HG03432 (cell line): ENCODE measurements around the gene ZFP62.

Experiments
- ATAC-seq: cut with Tn5 transposase; IDR thresholded peaks from one replicate; pipeline ENCODE4 v1.9.1; 2021; ENCODE audit warnings: mild to moderate bottlenecking, moderate library complexity; ENCODE audit not compliant: unreplicated experiment

The ZFP62 gene

DNA sequence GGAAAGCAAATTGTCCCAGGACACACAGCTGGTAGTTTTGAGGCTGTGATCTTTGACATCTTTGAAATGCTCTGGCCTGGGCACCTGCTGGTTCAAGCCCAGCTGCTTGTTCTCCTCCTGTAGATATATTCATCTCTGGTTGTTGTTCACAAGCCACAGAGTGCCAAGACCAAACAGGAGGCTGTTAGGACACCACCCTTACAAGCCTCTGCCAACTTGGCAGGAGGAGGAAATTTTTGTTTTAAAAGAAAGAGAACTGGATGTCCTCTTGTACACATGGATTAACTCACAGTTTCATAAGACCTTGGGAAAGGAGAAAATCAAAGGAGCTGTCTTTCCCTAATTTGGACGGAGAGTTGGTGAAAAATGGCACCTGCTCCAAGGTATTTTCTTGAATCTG lies 8.5 kb upstream of the ZFP62 start:
- ATAC-seq, result no peak

DNA sequence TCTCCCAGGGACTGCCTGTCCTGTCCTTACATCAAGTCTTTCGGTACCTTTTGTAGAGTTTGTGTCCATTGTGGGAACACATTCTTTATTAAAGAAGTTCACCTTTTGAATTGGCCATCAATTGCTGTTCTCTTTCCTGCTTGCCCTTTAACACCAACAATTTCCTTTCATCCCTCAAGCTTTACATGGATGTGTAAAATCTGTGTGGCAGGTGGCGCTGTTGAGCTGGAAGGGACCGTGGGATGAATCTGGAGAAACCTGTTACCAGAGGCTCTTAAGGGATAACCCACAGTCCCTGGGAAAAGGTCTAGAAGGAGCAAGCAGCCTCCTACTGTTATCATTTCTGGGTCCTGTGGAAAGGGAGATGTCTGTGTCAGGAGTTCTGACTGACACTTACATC lies 7.9 kb upstream of the ZFP62 start:
- ATAC-seq, result peak; percentile 54

GRCh38 chr5:180866985-180867384 lies 5.9 kb upstream of the ZFP62 start:
- no peak for ATAC-seq

DNA sequence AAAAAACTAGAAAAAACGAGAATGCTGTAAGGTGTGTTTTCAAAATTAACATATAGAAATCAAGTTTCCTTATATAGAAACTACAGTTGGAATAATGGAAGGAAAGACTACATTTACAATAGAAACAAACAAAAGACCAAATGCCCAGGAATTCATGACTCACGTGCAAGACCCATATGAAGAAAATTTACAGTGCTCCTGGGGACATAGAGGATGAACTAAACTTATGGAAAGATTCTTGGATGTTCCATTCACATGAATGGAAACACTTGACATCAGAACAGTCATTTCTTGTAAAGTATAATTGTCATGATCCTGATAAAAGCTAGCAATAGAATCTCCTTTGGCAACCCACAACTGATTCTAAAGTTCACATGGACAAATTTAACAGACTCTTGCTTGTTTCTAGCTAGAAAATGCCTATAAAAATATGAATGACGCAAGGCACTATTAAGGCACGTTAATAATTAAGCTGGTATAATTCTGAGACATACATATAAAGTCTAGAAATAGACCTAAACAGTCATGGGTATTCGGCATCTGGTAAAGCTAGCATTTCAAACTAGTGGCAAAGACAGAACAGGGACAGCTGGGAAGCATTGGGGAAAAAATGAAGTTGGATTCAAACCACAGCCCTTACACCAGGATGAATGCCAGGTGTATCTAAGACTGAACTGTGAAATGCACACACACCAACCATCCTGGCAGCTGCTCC lies 5.1 kb upstream of the ZFP62 start:
- ATAC-seq, result no peak

GRCh38 chr5:180862645-180863044 lies 1.6 kb upstream of the ZFP62 start:
- ATAC-seq, result no peak

DNA sequence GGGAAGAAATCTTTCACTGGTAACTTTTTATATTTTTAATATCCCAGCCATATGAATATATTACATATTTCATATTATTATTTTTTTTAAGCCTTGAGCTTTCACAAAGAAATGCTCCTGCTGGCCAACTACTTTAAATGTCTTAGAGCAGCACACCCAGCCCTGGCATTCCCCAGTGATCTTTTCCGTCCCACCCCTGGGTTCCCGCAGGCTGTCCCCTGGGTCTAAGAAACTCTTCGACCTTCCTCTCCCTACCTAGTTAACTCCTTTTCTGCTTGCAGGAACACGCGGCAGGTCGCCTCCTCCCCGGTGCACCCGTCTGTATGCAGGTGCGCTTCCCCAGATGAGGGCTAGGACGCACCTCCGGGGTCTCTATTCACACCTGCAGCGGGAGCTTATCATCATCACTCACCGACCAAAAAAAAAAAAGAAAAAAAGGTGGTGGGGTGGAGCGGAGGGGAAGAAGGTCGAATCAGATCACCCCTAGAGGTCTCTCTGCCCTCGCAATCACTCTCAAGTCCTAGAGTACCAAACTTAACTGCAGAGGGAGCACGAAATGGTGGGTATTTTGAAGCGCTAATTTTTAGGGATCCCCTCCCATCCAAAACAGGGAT lies 696 bp downstream of the ZFP62 start:
- peak; percentile 54 for ATAC-seq

GRCh38 chr5:180858586-180858985 lies 2.5 kb downstream of the ZFP62 start:
- no peak for ATAC-seq

DNA sequence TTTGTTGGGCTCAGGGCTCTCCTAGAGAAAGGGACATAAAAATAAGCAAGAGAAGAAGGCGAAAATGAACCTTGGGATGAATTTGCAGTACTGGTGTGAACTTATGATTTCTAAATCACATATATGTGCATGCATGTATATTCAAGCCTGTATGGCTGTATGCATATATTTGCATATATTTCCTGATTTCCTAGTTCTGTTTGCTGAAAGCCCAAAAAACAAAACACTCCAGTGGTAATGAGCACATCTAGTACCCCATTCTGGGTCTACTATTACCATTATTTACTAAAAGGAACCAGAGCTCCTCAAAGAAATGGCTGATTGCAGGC lies 7.3 kb downstream of the ZFP62 start:
- ATAC-seq, result no peak

DNA sequence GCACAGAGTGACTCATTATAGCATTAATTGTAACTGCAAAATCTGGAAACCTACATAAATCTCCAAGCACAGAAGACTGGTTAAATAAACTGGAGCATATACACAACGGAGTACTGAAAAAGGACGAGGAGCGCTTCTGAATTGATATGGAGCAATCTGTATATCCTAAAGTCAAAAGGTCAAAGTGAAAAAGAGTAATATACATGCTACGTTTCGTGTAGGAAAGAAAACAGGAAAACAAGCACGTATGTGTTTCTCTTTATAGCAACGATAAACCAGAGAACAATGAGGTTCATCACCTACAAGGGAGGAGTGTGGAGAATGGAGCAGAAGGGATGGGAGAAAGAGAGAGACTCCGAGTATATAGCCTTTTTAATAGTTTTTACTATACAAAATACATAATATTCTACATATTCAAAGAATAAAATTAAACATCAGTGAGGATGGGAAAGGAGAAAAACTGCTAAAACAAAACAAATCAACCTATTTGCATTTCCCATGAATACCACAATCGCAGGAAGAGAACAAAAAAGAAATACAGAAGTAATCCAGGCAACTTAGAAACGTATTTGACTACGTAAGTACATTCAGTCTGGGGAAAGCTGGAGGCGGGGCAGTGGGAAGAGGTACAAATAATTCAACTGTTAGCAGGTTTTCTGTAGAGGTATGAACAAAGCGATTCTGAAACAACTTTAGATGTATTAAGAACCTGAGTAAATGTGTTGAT lies 7.8 kb downstream of the ZFP62 start:
- no peak for ATAC-seq

- ATAC-seq, result no peak
These were observed 8.6 kb downstream of the ZFP62 start for GRCh38 chr5:180852495-180852894.

DNA sequence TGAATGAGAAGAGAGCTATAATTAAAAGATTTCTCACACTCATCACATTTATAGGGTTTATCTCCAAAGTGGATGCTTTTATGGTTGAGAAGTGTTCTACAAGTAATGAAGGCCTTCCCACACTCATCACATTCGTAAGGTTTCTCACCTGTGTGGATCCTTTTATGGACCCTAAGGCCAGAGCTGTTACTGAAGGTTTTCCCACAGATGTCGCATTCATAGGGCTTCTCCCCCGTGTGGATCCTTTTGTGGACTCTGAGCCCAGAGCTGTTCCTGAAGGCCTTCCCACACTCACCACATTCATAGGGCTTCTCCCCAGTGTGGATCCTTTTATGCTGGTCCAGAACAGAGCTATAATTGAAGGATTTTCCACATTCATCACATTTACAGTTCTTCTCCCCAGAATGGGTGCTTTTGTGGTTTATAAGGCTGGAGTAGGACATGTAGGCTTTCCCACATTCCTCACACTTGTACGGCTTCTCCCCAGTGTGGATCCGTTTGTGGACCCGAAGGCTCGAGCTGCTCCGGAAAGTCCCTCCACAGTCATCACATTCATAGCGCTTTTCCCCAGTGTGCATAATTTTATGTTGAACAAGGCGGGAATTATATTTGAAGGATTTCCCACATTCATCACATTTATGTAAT lies 10.5 kb downstream of the ZFP62 start:
- no peak for ATAC-seq

GRCh38 chr5:180849827-180850226 lies 11.2 kb downstream of the ZFP62 start:
- no peak for ATAC-seq

- no peak for ATAC-seq
These were observed 12.2 kb downstream of the ZFP62 start for GRCh38 chr5:180848878-180849277.

- ATAC-seq, result no peak
These were observed 12.8 kb downstream of the ZFP62 start for GRCh38 chr5:180848265-180848664.

DNA sequence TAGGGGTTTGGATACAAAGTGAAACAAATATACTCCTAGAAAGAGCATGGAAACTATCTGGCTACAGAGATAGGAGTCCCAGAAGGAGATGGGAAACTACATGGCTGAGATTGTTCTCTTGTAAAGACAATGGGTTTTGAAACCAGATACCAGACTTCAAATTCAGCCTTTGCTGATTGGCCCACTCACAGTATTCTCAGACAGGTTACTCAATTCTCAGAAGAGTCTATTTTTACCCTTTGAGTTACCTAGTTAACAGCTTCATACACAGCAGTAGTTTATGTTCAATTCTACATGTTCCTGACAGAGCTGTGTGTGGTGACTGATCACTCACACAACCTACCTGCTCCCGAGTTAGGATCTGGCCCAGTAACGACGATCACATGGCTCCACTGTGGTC lies 14.1 kb downstream of the ZFP62 start:
- no peak for ATAC-seq

DNA sequence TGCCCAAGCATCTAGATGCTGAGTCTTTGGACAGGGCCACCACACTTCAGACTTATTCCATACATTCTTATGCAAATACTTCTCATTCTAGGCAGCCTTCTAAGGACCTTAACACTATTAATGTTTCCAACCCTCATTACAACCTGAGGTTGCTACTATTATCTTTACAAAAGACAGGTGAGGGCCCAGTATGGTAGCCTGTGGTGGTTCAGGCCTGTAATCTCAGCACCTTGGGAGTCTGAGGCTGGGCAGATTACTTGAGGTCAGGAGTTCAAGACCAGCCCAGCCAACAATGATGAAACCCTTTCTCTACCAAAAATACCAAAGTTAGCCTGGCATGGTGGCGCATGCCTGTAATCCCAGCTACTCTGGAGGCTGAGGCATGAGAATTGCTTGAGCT lies 16.2 kb downstream of the ZFP62 start:
- no peak for ATAC-seq

- no peak for ATAC-seq
These were observed 16.6 kb downstream of the ZFP62 start for GRCh38 chr5:180844432-180844831.

GRCh38 chr5:180839935-180840334 lies 21.1 kb downstream of the ZFP62 start:
- ATAC-seq, result no peak

- no peak for ATAC-seq
These were observed 21.8 kb downstream of the ZFP62 start for GRCh38 chr5:180839227-180839626.

GRCh38 chr5:180837478-180837877 lies 23.6 kb downstream of the ZFP62 start:
- ATAC-seq, result no peak

GRCh38 chr5:180832638-180833068 lies 28.4 kb downstream of the ZFP62 start:
- ATAC-seq, result peak; percentile 41
